Osteoblast (primary cell): Measurements from ENCODE around the gene ADCY3. TPM values are rescaled to one million over a fixed set of nuclear protein-coding genes. Genes with fewer than 3 reads are reported as not detected.
A peak's percentile ranks its signal among the peaks of the same experiment; 100 is the strongest.

ENCODE experiments used
- DNase-seq: peaks from one replicate; pipeline ENCODE4 v3.0.0; 2011; ENCODE audit warnings: low spot score, mixed read lengths; ENCODE audit not compliant: insufficient read length; ENCODE audit errors: missing footprints
- H2AFZ ChIP-seq: 2 replicates; pipeline ENCODE4 v1.6.0; 2011; ENCODE audit warnings: mild to moderate bottlenecking, low read length
- H3K27ac ChIP-seq: 2 replicates; pipeline ENCODE4 v1.5.1; 2011; ENCODE audit warnings: mild to moderate bottlenecking, low read depth, low read length, moderate library complexity
- H3K27me3 ChIP-seq: 2 replicates; pipeline ENCODE4 v1.6.0; 2012; ENCODE audit warnings: mild to moderate bottlenecking, control low read depth, inconsistent platforms, low read length, moderate library complexity; ENCODE audit not compliant: insufficient read depth
- H3K36me3 ChIP-seq: 2 replicates; pipeline ENCODE4 v1.5.1; 2011; ENCODE audit warnings: mild to moderate bottlenecking, low read length, control low read depth, moderate library complexity; ENCODE audit not compliant: insufficient read depth
- H3K4me1 ChIP-seq: 2 replicates; pipeline ENCODE4 v1.5.1; 2011; ENCODE audit warnings: mild to moderate bottlenecking, low read length, control low read depth, moderate library complexity; ENCODE audit not compliant: insufficient read depth
- H3K4me2 ChIP-seq: 2 replicates; pipeline ENCODE4 v1.6.0; 2011; ENCODE audit warnings: mild to moderate bottlenecking, low read length; ENCODE audit not compliant: insufficient read depth
- H3K4me3 ChIP-seq: fragments of 200-600 bp; sonication (generic); 3 replicates; pipeline ENCODE4 v1.5.1; 2012; ENCODE audit warnings: mild to moderate bottlenecking, low read length, inconsistent platforms; ENCODE audit not compliant: insufficient read depth
- H3K79me2 ChIP-seq: 2 replicates; pipeline ENCODE4 v1.6.0; 2012; ENCODE audit warnings: mild to moderate bottlenecking, low read length, control low read depth, inconsistent platforms; ENCODE audit not compliant: insufficient read depth
- H3K9me3 ChIP-seq: 2 replicates; pipeline ENCODE4 v1.5.1; 2011; ENCODE audit warnings: low read depth, low read length, control low read depth
- H4K20me1 ChIP-seq: 2 replicates; pipeline ENCODE4 v1.6.0; 2012; ENCODE audit warnings: mild to moderate bottlenecking, low read length, control low read depth; ENCODE audit not compliant: insufficient read depth
- total RNA-seq: library from RNA; depleted of rRNA; stranded (reverse); fragments of >200 nt; gene quantifications from 2 replicates; pipeline ENCODE4 v1.2.3, GENCODE V29; 2012
- TF ChIP-seq, protein P1 (sequence below): IDR thresholded peaks from 2 replicates; pipeline ENCODE4 v1.5.1; 2011; ENCODE audit warnings: mild to moderate bottlenecking, low read depth, low read length, moderate library complexity; ENCODE audit errors: extremely low read depth

The ADCY3 gene
- total RNA-seq, 1 donor, result 47.4 TPM

- TF ChIP-seq, protein P1, sequence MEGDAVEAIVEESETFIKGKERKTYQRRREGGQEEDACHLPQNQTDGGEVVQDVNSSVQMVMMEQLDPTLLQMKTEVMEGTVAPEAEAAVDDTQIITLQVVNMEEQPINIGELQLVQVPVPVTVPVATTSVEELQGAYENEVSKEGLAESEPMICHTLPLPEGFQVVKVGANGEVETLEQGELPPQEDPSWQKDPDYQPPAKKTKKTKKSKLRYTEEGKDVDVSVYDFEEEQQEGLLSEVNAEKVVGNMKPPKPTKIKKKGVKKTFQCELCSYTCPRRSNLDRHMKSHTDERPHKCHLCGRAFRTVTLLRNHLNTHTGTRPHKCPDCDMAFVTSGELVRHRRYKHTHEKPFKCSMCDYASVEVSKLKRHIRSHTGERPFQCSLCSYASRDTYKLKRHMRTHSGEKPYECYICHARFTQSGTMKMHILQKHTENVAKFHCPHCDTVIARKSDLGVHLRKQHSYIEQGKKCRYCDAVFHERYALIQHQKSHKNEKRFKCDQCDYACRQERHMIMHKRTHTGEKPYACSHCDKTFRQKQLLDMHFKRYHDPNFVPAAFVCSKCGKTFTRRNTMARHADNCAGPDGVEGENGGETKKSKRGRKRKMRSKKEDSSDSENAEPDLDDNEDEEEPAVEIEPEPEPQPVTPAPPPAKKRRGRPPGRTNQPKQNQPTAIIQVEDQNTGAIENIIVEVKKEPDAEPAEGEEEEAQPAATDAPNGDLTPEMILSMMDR, result no peak
- peaks cover 14% of the 10 kb centered on the region for H3K36me3 ChIP-seq
- no peak for DNase-seq
- H3K4me1 ChIP-seq, result no peaks in the 10 kb centered on the region
- H3K9me3 ChIP-seq, result no peaks in the 10 kb centered on the region
- H3K4me2 ChIP-seq, result no peak overlapping the region
- no peak overlapping the region for H3K27ac ChIP-seq
- H2AFZ ChIP-seq, result no peak overlapping the region
- no peaks in the 10 kb centered on the region for H4K20me1 ChIP-seq
- H3K79me2 ChIP-seq, result no peaks in the 10 kb centered on the region
- no peaks in the 10 kb centered on the region for H3K27me3 ChIP-seq
- no peak overlapping the region for H3K4me3 ChIP-seq
Observed at GRCh38 chr2:24945907-24946306, 25.9 kb upstream of the ADCY3 start.

- H3K9me3 ChIP-seq, result no peaks in the 10 kb centered on the region
- H3K4me3 ChIP-seq, result no peak overlapping the region
- no peak for DNase-seq
- peaks cover 10% of the 10 kb centered on the region for H3K36me3 ChIP-seq
- no peak overlapping the region for H3K27ac ChIP-seq
- TF ChIP-seq, protein P1, result no peak
- no peaks in the 10 kb centered on the region for H4K20me1 ChIP-seq
- H2AFZ ChIP-seq, result no peak overlapping the region
- H3K4me2 ChIP-seq, result no peak overlapping the region
- H3K27me3 ChIP-seq, result no peaks in the 10 kb centered on the region
- H3K79me2 ChIP-seq, result no peaks in the 10 kb centered on the region
- no peaks in the 10 kb centered on the region for H3K4me1 ChIP-seq
Observed at GRCh38 chr2:24943427-24944053, 23.5 kb upstream of the ADCY3 start.

DNA sequence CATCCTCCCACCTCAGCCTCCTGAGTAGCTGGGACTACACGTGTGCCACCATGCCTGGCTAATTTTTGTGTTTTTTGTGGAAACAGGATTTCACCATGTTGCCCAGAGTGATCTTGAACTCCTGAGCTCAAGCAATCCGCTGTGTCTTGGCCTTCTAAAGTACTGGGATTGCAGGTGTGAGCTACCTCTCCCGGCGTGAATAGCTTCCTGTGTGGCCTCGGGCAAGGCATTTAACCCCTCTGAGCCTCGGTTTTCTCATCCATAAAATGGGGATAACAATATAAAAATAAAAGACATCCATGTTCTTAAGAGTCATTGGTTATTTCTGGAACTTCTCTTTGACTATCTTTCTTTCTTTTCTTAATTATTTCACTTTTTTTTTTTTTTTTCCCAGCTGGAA, 19.3 kb upstream of the ADCY3 start:
- H3K9me3 ChIP-seq, result no peaks in the 10 kb centered on the region
- H3K4me2 ChIP-seq, result no peak overlapping the region
- TF ChIP-seq, protein P1, result no peak
- H3K4me3 ChIP-seq, result no peak overlapping the region
- DNase-seq, result no peak
- H3K79me2 ChIP-seq, result no peaks in the 10 kb centered on the region
- no peak overlapping the region for H2AFZ ChIP-seq
- no peak overlapping the region for H3K27ac ChIP-seq
- H3K27me3 ChIP-seq, result no peaks in the 10 kb centered on the region
- H3K4me1 ChIP-seq, result no peaks in the 10 kb centered on the region
- no peaks in the 10 kb centered on the region for H3K36me3 ChIP-seq
- H4K20me1 ChIP-seq, result no peaks in the 10 kb centered on the region

- no peaks in the 10 kb centered on the region for H3K9me3 ChIP-seq
- no peaks in the 10 kb centered on the region for H3K79me2 ChIP-seq
- H3K4me2 ChIP-seq, result peak overlapping the region; percentile 78
- no peaks in the 10 kb centered on the region for H4K20me1 ChIP-seq
- H3K27me3 ChIP-seq, result no peaks in the 10 kb centered on the region
- no peaks in the 10 kb centered on the region for H3K36me3 ChIP-seq
- TF ChIP-seq, protein P1, result no peak
- peak overlapping the region; percentile 85 for H2AFZ ChIP-seq
- peak overlapping the region; percentile 48 for H3K4me3 ChIP-seq
- H3K4me1 ChIP-seq, result no peaks in the 10 kb centered on the region
- DNase-seq, result no peak
- no peak overlapping the region for H3K27ac ChIP-seq
Observed at GRCh38 chr2:24937236-24937635, 17.2 kb upstream of the ADCY3 start.
